ENCODE results near the gene ST3GAL3. TPM values are rescaled to one million over a fixed set of nuclear protein-coding genes. Genes with fewer than 3 reads are reported as not detected.

Gene ST3GAL3
- total RNA-seq, 3 donors from 2014 or later, result 14.0 to 23.0 (median 19.7) TPM

GRCh38 chr1:43925846-43926245 is 218.5 kb downstream of the ST3GAL3 start:
- H3K36me3 ChIP-seq, result no peaks in the 10 kb centered on the region
- no peak overlapping the region for H3K4me3 ChIP-seq
- no peaks in the 10 kb centered on the region for H3K27me3 ChIP-seq
- H3K27ac ChIP-seq, result no peak overlapping the region
- intact Hi-C loops (cut with DNase I; ENCODE audit: low total_unique reads), result no loop called here
- no peak for DNase-seq (ENCODE audit: low spot score in 2 of 2)
- H3K4me1 ChIP-seq, result no peaks in the 10 kb centered on the region
- no peaks in the 10 kb centered on the region for H3K9me3 ChIP-seq
- TF ChIP-seq CTCF (IDR thresholded peaks at IDR 0.05), result no peak
- no peak for TF ChIP-seq POLR2A (IDR thresholded peaks at IDR 0.05)
- no peak for TF ChIP-seq POLR2AphosphoS5 (IDR thresholded peaks at IDR 0.05)

- DNase-seq (ENCODE audit: low spot score in 2 of 2), result no peak
- intact Hi-C loops (cut with DNase I; ENCODE audit: low total_unique reads), result loop anchor here (10.0 kb wide), 1 partner anchor 166 kb away; no protein-coding TSS in a partner anchor
- no peak overlapping the region for H3K4me3 ChIP-seq
- TF ChIP-seq POLR2AphosphoS5 (IDR thresholded peaks at IDR 0.05), result no peak
- no peak for TF ChIP-seq POLR2A (IDR thresholded peaks at IDR 0.05)
- TF ChIP-seq CTCF (IDR thresholded peaks at IDR 0.05), result peak in 1 of 3 donors; percentile 29
- H3K36me3 ChIP-seq, result no peaks in the 10 kb centered on the region
- no peaks in the 10 kb centered on the region for H3K4me1 ChIP-seq
- no peaks in the 10 kb centered on the region for H3K27me3 ChIP-seq
- no peaks in the 10 kb centered on the region for H3K9me3 ChIP-seq
- no peak overlapping the region for H3K27ac ChIP-seq
Observed at GRCh38 chr1:43930168-43930948, 223.0 kb downstream of the ST3GAL3 start.

GRCh38 chr1:43930949-43931275 is 223.6 kb downstream of the ST3GAL3 start:
- H3K36me3 ChIP-seq, result no peaks in the 10 kb centered on the region
- no peaks in the 10 kb centered on the region for H3K27me3 ChIP-seq
- DNase-seq (ENCODE audit: low spot score in 2 of 2), result no peak
- no peak for TF ChIP-seq POLR2A (IDR thresholded peaks at IDR 0.05)
- no peak for TF ChIP-seq POLR2AphosphoS5 (IDR thresholded peaks at IDR 0.05)
- no peak for TF ChIP-seq CTCF (IDR thresholded peaks at IDR 0.05)
- no peaks in the 10 kb centered on the region for H3K4me1 ChIP-seq
- intact Hi-C loops (cut with DNase I; ENCODE audit: low total_unique reads), result loop anchor here (10.0 kb wide), 1 partner anchor 166 kb away; no protein-coding TSS in a partner anchor
- H3K4me3 ChIP-seq, result no peak overlapping the region
- H3K9me3 ChIP-seq, result no peaks in the 10 kb centered on the region
- no peak overlapping the region for H3K27ac ChIP-seq

- H3K36me3 ChIP-seq, result no peaks in the 10 kb centered on the region
- no peak for DNase-seq (ENCODE audit: low spot score in 2 of 2)
- no peaks in the 10 kb centered on the region for H3K9me3 ChIP-seq
- H3K27me3 ChIP-seq, result no peaks in the 10 kb centered on the region
- no peaks in the 10 kb centered on the region for H3K4me1 ChIP-seq
- H3K27ac ChIP-seq, result no peak overlapping the region
- H3K4me3 ChIP-seq, result no peak overlapping the region
- intact Hi-C loops (cut with DNase I; ENCODE audit: low total_unique reads), result loop anchor here (10.0 kb wide), 1 partner anchor 167 kb away; no protein-coding TSS in a partner anchor
- TF ChIP-seq POLR2A (IDR thresholded peaks at IDR 0.05), result no peak
- TF ChIP-seq POLR2AphosphoS5 (IDR thresholded peaks at IDR 0.05), result no peak
Observed at GRCh38 chr1:43931711-43932660, 224.7 kb downstream of the ST3GAL3 start.

GRCh38 chr1:43932786-43933385 is 225.6 kb downstream of the ST3GAL3 start:
- DNase-seq (ENCODE audit: low spot score in 2 of 2), result no peak
- no peaks in the 10 kb centered on the region for H3K27me3 ChIP-seq
- H3K4me3 ChIP-seq, result peak overlapping the region; percentile 23 to 67 (median 55)
- peak overlapping the region; percentile 3 to 42 for H3K27ac ChIP-seq
- H3K4me1 ChIP-seq, result no peaks in the 10 kb centered on the region
- intact Hi-C loops (cut with DNase I; ENCODE audit: low total_unique reads), result loop anchor here (10.0 kb wide), 1 partner anchor 168 kb away; no protein-coding TSS in a partner anchor
- no peaks in the 10 kb centered on the region for H3K36me3 ChIP-seq
- no peaks in the 10 kb centered on the region for H3K9me3 ChIP-seq
- TF ChIP-seq POLR2AphosphoS5 (IDR thresholded peaks at IDR 0.05) (no peak), POLR2A (IDR thresholded peaks at IDR 0.05) (no peak), CTCF (IDR thresholded peaks at IDR 0.05) (no peak)

Measured in breast epithelium (tissue), 4 donors.